Loucy (cell line): ENCODE measurements around the gene TOM1L2.

ENCODE experiments used
- H2AFZ ChIP-seq: fragments of 200-600 bp; sonication (generic); 2 replicates; pipeline ENCODE4 v1.6.0; 2016; ENCODE audit warnings: antibody characterized with exemption, mild to moderate bottlenecking, low read length, moderate library complexity
- H3F3A ChIP-seq: fragments of 200-600 bp; 2 replicates; pipeline ENCODE4 v1.6.0; 2016; ENCODE audit warnings: antibody characterized with exemption, low read depth, mild to moderate bottlenecking
- H3K27me3 ChIP-seq: fragments of 200-600 bp; sonication (generic); 2 replicates; pipeline ENCODE4 v1.6.1; 2014; ENCODE audit warnings: low read length, mild to moderate bottlenecking; ENCODE audit not compliant: insufficient read depth, poor library complexity, severe bottlenecking
- H3K36me3 ChIP-seq: fragments of 200-600 bp; sonication (generic); 2 replicates; pipeline ENCODE4 v1.6.1; 2016; ENCODE audit warnings: low read length; ENCODE audit not compliant: insufficient read depth
- H3K4me1 ChIP-seq: fragments of 200-600 bp; sonication (generic); 2 replicates; pipeline ENCODE4 v1.5.1; 2014; ENCODE audit warnings: low read length, mild to moderate bottlenecking; ENCODE audit not compliant: insufficient read depth, poor library complexity, severe bottlenecking
- H3K4me2 ChIP-seq: fragments of 200-600 bp; sonication (generic); 2 replicates; pipeline ENCODE4 v1.6.0; 2014; ENCODE audit warnings: antibody characterized with exemption, low read length, low read depth, mild to moderate bottlenecking; ENCODE audit not compliant: poor library complexity, severe bottlenecking
- H3K4me3 ChIP-seq: fragments of 200-600 bp; sonication (generic); 2 replicates; pipeline ENCODE4 v1.5.1; 2014; ENCODE audit warnings: low read length, mild to moderate bottlenecking, mixed read lengths; ENCODE audit not compliant: poor library complexity, severe bottlenecking
- H3K79me2 ChIP-seq: fragments of 200-600 bp; sonication (generic); 2 replicates; pipeline ENCODE4 v1.6.1; 2014; ENCODE audit warnings: low read length; ENCODE audit not compliant: insufficient read depth
- H3K9ac ChIP-seq: fragments of 200-600 bp; sonication (generic); 2 replicates; pipeline ENCODE4 v1.6.0; 2014; ENCODE audit warnings: mild to moderate bottlenecking, low read depth, low read length, moderate library complexity; ENCODE audit not compliant: poor library complexity, severe bottlenecking
- H3K9me2 ChIP-seq: fragments of 200-600 bp; sonication (generic); replicated peaks from 2 replicates; pipeline ENCODE4 v1.6.1; 2016; ENCODE audit warnings: low read depth, low read length, mixed read lengths
- H3K9me3 ChIP-seq: fragments of 200-600 bp; sonication (generic); 2 replicates; pipeline ENCODE4 v1.6.1; 2014; ENCODE audit warnings: mild to moderate bottlenecking, antibody characterized with exemption, low read length, low read depth; ENCODE audit not compliant: insufficient read depth
- H4K20me1 ChIP-seq: fragments of 200-600 bp; sonication (generic); 2 replicates; pipeline ENCODE4 v1.6.0; 2014; ENCODE audit warnings: antibody characterized with exemption, low read length, mild to moderate bottlenecking; ENCODE audit not compliant: insufficient read depth, poor library complexity, severe bottlenecking
- EZH2phosphoT487 ChIP-seq: fragments of 200-600 bp; IDR thresholded peaks from 2 replicates; pipeline ENCODE4 v1.6.1; 2018; ENCODE audit warnings: antibody characterized with exemption, mild to moderate bottlenecking, moderate library complexity, borderline replicate concordance
- TF ChIP-seq, protein P1 (sequence below): fragments of 200-600 bp; sonication (generic); conservative IDR thresholded peaks from 2 replicates; pipeline ENCODE4 v1.5.1; 2014; ENCODE audit warnings: mild to moderate bottlenecking, antibody characterized with exemption, low read length

TOM1L2 gene

DNA sequence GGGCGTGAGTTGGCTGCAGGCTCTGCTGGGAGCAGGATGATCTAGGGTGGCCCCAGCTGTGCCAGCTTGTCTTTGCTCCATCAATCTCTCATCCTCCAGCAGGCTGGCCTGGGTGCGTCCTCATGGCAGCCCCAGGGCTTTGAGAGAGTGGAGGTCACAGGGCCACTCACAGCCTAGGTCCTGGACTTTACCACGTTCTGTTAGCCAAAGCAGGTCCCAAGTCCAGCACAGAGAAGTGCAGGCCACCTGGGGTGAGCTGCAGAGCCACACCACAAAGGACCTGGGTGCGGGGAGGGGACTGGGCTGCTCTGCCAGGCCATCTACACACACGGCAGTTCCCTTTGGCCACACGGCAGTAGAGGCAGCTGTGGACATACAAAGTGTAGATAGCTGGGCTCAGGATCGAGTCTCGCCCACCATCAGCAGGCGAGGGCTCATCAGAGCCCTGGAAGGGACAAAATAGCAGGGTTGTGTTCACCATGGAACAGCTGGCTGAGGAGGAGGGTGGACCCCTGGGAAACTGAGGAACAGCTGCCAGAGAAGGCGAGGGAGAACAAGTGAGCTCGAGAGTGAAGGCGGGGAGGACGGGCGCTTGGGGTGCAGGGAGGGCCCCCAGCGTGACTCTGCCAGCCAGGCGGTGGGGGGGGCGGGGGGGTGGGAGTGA is 165.5 kb downstream of the TOM1L2 start:
- H3K36me3 ChIP-seq: peaks cover 46% of the 10 kb centered on the region; the same call in 1 of the 2 replicates
- H3F3A ChIP-seq: peaks cover under 1% of the 10 kb centered on the region; the same call in 1 of the 2 replicates
- H3K9me2 ChIP-seq: no peaks in the 10 kb centered on the region

DNA sequence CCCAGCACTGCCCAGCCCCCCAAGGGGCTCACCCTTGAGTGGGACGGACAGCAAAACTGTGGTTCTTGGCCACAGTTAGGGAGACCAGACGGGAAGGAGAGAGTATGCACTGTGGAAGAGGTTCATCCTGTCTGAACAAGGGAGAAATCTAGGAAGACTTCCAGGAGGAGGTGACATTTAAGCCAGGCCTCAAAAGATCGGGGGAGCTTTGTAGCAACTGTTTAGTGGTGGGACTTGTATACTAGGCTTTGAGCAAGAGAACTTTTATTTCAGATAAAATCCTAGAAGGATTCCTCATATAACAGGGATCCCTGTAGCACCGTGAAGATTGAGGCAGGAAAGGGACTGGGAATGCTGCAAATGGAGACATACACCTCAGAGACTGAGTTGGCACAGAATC is 166.2 kb downstream of the TOM1L2 start:
- peaks cover 53% of the 10 kb centered on the region; the same call in 1 of the 2 replicates for H3K36me3 ChIP-seq
- no peak for TF ChIP-seq EZH2phosphoT487
- TF ChIP-seq, protein P1, sequence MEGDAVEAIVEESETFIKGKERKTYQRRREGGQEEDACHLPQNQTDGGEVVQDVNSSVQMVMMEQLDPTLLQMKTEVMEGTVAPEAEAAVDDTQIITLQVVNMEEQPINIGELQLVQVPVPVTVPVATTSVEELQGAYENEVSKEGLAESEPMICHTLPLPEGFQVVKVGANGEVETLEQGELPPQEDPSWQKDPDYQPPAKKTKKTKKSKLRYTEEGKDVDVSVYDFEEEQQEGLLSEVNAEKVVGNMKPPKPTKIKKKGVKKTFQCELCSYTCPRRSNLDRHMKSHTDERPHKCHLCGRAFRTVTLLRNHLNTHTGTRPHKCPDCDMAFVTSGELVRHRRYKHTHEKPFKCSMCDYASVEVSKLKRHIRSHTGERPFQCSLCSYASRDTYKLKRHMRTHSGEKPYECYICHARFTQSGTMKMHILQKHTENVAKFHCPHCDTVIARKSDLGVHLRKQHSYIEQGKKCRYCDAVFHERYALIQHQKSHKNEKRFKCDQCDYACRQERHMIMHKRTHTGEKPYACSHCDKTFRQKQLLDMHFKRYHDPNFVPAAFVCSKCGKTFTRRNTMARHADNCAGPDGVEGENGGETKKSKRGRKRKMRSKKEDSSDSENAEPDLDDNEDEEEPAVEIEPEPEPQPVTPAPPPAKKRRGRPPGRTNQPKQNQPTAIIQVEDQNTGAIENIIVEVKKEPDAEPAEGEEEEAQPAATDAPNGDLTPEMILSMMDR: no peak
- no peaks in the 10 kb centered on the region for H3K79me2 ChIP-seq

More for the DNA sequence above, 165.5 kb downstream of the TOM1L2 start:
- Histone ChIP-seq H2AFZ (no peak overlapping the region), H3K4me2 (no peak overlapping the region), H3K27me3 (no peaks in the 10 kb centered on the region), H3K9me3 (no peaks in the 10 kb centered on the region), H3K4me1 (no peaks in the 10 kb centered on the region), H3K4me3 (no peak overlapping the region), H3K9ac (no peak overlapping the region), H4K20me1 (peaks cover 3% of the 10 kb centered on the region), H3K79me2 (no peaks in the 10 kb centered on the region)
- TF ChIP-seq, protein P1: no peak
- no peak for TF ChIP-seq EZH2phosphoT487

DNA sequence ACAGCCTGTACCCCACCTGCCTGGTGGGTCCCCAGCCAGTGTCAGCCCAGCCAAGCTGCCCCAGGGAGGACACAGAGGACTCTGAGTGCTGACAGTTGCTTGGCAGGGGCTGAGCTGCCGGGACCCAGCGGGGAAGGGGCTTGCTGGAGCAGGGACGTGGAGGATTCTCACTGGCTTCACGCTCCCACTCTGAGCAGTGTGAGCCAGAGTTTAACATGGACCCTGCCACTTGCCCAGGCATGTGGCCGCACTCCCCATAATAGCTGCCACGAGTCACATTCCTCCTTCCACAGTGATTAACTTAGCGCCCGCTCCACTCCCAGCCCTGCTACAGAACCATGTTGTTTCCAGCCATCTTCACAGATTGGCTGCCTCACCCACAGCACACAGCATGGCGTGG is 166.6 kb downstream of the TOM1L2 start:
- TF ChIP-seq, protein P1: no peak
- TF ChIP-seq EZH2phosphoT487: no peak
- Histone ChIP-seq H3K27me3 (no peaks in the 10 kb centered on the region), H3K79me2 (no peaks in the 10 kb centered on the region), H3K9me3 (no peaks in the 10 kb centered on the region), H3K4me3 (no peak overlapping the region), H3K4me2 (no peak overlapping the region), H3K9me2 (no peaks in the 10 kb centered on the region), H3K9ac (no peak overlapping the region), H3K36me3 (peaks cover 54% of the 10 kb centered on the region; the same call in 1 of the 2 replicates), H4K20me1 (peaks cover under 1% of the 10 kb centered on the region), H3K4me1 (no peaks in the 10 kb centered on the region), H3F3A (no peaks in the 10 kb centered on the region), H2AFZ (no peak overlapping the region)

More for the DNA sequence above, 166.2 kb downstream of the TOM1L2 start:
- H3K9ac ChIP-seq: no peak overlapping the region
- H2AFZ ChIP-seq: no peak overlapping the region
- no peaks in the 10 kb centered on the region for H3F3A ChIP-seq
- H3K4me1 ChIP-seq: no peaks in the 10 kb centered on the region
- H3K9me3 ChIP-seq: no peaks in the 10 kb centered on the region
- H3K4me3 ChIP-seq: no peak overlapping the region
- H3K27me3 ChIP-seq: no peaks in the 10 kb centered on the region
- no peaks in the 10 kb centered on the region for H4K20me1 ChIP-seq
- H3K4me2 ChIP-seq: no peak overlapping the region
- no peaks in the 10 kb centered on the region for H3K9me2 ChIP-seq
